Osteoblast (primary cell): ENCODE results near the gene ANKRD13A. TPM values are rescaled to one million over a fixed set of nuclear protein-coding genes. Genes with fewer than 3 reads are reported as not detected.

Experiments used
- DNase-seq: peaks from one replicate; pipeline ENCODE4 v3.0.0; 2011; ENCODE audit warnings: low spot score, mixed read lengths; ENCODE audit not compliant: insufficient read length; ENCODE audit errors: missing footprints
- H2AFZ ChIP-seq: 2 replicates; pipeline ENCODE4 v1.6.0; 2011; ENCODE audit warnings: mild to moderate bottlenecking, low read length
- H3K27ac ChIP-seq: 2 replicates; pipeline ENCODE4 v1.5.1; 2011; ENCODE audit warnings: mild to moderate bottlenecking, low read depth, low read length, moderate library complexity
- H3K27me3 ChIP-seq: 2 replicates; pipeline ENCODE4 v1.6.0; 2012; ENCODE audit warnings: mild to moderate bottlenecking, control low read depth, inconsistent platforms, low read length, moderate library complexity; ENCODE audit not compliant: insufficient read depth
- H3K36me3 ChIP-seq: 2 replicates; pipeline ENCODE4 v1.5.1; 2011; ENCODE audit warnings: mild to moderate bottlenecking, low read length, control low read depth, moderate library complexity; ENCODE audit not compliant: insufficient read depth
- H3K4me1 ChIP-seq: 2 replicates; pipeline ENCODE4 v1.5.1; 2011; ENCODE audit warnings: mild to moderate bottlenecking, low read length, control low read depth, moderate library complexity; ENCODE audit not compliant: insufficient read depth
- H3K4me2 ChIP-seq: 2 replicates; pipeline ENCODE4 v1.6.0; 2011; ENCODE audit warnings: mild to moderate bottlenecking, low read length; ENCODE audit not compliant: insufficient read depth
- H3K4me3 ChIP-seq: fragments of 200-600 bp; sonication (generic); 3 replicates; pipeline ENCODE4 v1.5.1; 2012; ENCODE audit warnings: mild to moderate bottlenecking, low read length, inconsistent platforms; ENCODE audit not compliant: insufficient read depth
- H3K79me2 ChIP-seq: 2 replicates; pipeline ENCODE4 v1.6.0; 2012; ENCODE audit warnings: mild to moderate bottlenecking, low read length, control low read depth, inconsistent platforms; ENCODE audit not compliant: insufficient read depth
- H3K9me3 ChIP-seq: 2 replicates; pipeline ENCODE4 v1.5.1; 2011; ENCODE audit warnings: low read depth, low read length, control low read depth
- H4K20me1 ChIP-seq: 2 replicates; pipeline ENCODE4 v1.6.0; 2012; ENCODE audit warnings: mild to moderate bottlenecking, low read length, control low read depth; ENCODE audit not compliant: insufficient read depth
- total RNA-seq: library from RNA; depleted of rRNA; stranded (reverse); fragments of >200 nt; gene quantifications from 2 replicates; pipeline ENCODE4 v1.2.3, GENCODE V29; 2012
- TF ChIP-seq, protein P1 (sequence below): IDR thresholded peaks from 2 replicates; pipeline ENCODE4 v1.5.1; 2011; ENCODE audit warnings: mild to moderate bottlenecking, low read depth, low read length, moderate library complexity; ENCODE audit errors: extremely low read depth

ANKRD13A gene
- total RNA-seq, 1 donor = 94.1 TPM

DNA sequence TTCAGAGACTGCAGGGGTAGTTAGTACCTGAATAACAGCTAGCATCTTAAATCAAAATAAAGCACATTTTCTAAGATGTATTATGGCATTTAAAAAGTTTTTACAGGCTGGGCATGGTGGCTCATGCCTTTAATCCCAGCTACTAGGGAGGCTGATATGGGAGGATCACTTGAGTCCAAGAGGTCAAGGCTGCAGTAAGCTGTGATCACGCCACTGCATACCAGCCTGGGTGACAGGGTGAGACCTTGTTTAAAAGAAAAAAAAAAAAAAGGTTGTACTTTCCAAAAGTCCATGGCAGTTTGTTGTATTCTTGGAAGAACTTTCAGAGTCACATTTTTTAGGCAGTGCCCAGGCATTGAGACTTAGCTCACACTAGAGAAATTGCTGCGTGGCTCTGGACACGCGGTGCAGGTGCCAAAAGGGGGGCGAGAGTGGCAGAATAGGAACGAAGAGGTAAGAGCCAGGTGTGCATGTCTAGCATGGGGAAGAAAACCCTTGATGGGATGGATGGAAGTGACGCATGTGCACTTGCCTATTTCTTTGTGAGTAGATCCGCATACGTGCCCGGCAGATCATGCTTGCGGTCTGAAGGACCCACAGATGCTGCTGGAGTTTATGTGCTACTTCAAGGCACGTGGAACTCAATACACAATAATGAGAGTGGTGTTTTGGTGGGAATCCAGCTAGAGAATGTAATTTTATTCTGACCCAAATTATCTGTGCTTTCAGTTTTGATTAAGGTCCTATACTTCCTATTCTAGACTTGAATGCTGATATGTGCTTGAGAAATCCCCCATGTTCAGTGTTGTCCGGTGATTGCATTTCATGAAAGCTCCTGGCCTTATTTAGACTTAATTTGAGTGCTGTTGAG is 11.9 kb downstream of the ANKRD13A start:
- peaks cover 82% of the 10 kb centered on the region for H3K79me2 ChIP-seq
- H3K36me3 ChIP-seq = peaks cover 46% of the 10 kb centered on the region
- H3K9me3 ChIP-seq = no peaks in the 10 kb centered on the region
- TF ChIP-seq, protein P1, sequence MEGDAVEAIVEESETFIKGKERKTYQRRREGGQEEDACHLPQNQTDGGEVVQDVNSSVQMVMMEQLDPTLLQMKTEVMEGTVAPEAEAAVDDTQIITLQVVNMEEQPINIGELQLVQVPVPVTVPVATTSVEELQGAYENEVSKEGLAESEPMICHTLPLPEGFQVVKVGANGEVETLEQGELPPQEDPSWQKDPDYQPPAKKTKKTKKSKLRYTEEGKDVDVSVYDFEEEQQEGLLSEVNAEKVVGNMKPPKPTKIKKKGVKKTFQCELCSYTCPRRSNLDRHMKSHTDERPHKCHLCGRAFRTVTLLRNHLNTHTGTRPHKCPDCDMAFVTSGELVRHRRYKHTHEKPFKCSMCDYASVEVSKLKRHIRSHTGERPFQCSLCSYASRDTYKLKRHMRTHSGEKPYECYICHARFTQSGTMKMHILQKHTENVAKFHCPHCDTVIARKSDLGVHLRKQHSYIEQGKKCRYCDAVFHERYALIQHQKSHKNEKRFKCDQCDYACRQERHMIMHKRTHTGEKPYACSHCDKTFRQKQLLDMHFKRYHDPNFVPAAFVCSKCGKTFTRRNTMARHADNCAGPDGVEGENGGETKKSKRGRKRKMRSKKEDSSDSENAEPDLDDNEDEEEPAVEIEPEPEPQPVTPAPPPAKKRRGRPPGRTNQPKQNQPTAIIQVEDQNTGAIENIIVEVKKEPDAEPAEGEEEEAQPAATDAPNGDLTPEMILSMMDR = no peak
- peaks cover 7% of the 10 kb centered on the region for H4K20me1 ChIP-seq
- H3K4me3 ChIP-seq = no peak overlapping the region
- H2AFZ ChIP-seq = no peak overlapping the region
- H3K4me2 ChIP-seq = no peak overlapping the region
- DNase-seq = no peak
- H3K27ac ChIP-seq = peak overlapping the region; percentile 37
- peaks cover 10% of the 10 kb centered on the region for H3K4me1 ChIP-seq
- H3K27me3 ChIP-seq = no peaks in the 10 kb centered on the region

DNA sequence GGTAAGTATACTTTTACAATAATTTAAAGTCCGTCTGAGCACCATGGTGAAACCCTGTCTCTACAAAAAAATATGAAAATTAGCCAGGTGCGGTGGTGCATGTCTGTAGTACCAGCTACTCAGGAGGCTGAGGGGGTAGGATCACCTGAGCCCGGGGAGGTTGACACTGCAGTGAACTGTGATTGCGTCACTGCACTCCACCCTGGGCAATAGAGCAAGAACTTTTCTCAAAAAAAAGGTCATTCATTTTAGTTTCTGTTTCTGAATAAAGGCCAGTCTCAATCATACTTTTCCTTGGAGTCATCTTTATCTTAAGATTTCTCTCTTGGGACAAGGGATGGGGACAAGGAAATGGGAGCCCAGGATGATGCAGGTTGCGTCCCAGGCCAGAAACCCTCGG is 12.9 kb downstream of the ANKRD13A start:
- Histone ChIP-seq H3K79me2 (peaks cover 72% of the 10 kb centered on the region), H3K4me2 (peak overlapping the region; percentile 38), H3K27me3 (no peaks in the 10 kb centered on the region), H3K36me3 (peaks cover 55% of the 10 kb centered on the region), H4K20me1 (peaks cover 7% of the 10 kb centered on the region), H3K27ac (peak overlapping the region; percentile 37), H2AFZ (no peak overlapping the region), H3K4me3 (no peak overlapping the region), H3K4me1 (peaks cover 10% of the 10 kb centered on the region), H3K9me3 (no peaks in the 10 kb centered on the region)
- no peak for DNase-seq
- TF ChIP-seq, protein P1 = no peak

DNA sequence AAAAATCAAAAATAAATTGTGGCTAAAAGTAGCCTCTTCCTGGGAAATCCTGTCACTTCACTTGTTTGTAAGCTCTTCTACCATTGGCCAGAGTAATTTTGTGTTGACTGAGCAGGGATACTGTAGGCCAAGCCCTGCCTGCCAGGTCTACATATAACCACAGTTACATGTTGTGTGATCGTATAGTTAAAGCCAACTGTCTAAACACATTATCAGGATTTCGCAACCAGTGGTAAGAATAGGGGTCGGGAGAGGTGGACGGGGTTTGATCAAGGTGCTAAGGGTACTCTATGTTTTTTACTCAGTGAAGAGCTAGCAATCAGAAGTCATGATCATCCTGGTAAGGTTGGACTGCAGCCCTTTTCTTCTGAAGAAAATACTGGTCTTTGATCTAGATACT is 13.4 kb downstream of the ANKRD13A start:
- TF ChIP-seq, protein P1 = no peak
- H3K79me2 ChIP-seq = peaks cover 67% of the 10 kb centered on the region
- H3K27ac ChIP-seq = peak overlapping the region; percentile 37
- peaks cover 10% of the 10 kb centered on the region for H3K4me1 ChIP-seq
- H3K4me2 ChIP-seq = no peak overlapping the region
- H3K27me3 ChIP-seq = no peaks in the 10 kb centered on the region
- no peak overlapping the region for H2AFZ ChIP-seq
- H3K36me3 ChIP-seq = peaks cover 59% of the 10 kb centered on the region
- no peak overlapping the region for H3K4me3 ChIP-seq
- H3K9me3 ChIP-seq = no peaks in the 10 kb centered on the region
- peak; percentile 72 for DNase-seq
- peaks cover 7% of the 10 kb centered on the region for H4K20me1 ChIP-seq

DNA sequence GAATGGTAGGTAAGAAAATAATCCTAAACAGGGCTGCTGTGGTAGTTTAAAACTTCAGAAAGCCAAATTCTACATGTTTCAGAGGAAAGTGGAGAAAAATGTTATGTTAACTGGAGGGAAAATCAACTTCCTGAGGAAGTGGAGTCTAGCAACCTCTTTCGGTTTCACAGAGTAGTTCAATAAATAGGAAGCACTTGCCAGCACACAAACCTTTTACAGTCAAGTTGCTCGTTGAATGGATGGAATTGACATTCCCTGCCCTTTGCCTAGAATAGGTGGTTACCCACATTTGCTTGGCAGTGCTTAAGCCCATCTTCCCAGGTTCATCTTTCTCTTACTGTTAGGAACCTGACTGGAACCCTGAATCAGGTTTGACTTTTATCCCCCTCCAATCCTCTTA is 15.9 kb downstream of the ANKRD13A start:
- H3K9me3 ChIP-seq = no peaks in the 10 kb centered on the region
- peaks cover 7% of the 10 kb centered on the region for H4K20me1 ChIP-seq
- H3K27ac ChIP-seq = no peak overlapping the region
- TF ChIP-seq, protein P1 = no peak
- H3K4me1 ChIP-seq = peaks cover 10% of the 10 kb centered on the region
- no peak overlapping the region for H3K4me3 ChIP-seq
- no peak for DNase-seq
- peaks cover 64% of the 10 kb centered on the region for H3K79me2 ChIP-seq
- no peaks in the 10 kb centered on the region for H3K27me3 ChIP-seq
- H3K36me3 ChIP-seq = peaks cover 80% of the 10 kb centered on the region
- H2AFZ ChIP-seq = no peak overlapping the region
- H3K4me2 ChIP-seq = no peak overlapping the region
